Measurements from ENCODE around the gene TECR. TPM values are rescaled to one million over a fixed set of nuclear protein-coding genes. Genes with fewer than 3 reads are reported as not detected.

Gene TECR
- polyA plus RNA-seq, 3 donors, result 59.8 to 79.6 (median 76.7) TPM

DNA sequence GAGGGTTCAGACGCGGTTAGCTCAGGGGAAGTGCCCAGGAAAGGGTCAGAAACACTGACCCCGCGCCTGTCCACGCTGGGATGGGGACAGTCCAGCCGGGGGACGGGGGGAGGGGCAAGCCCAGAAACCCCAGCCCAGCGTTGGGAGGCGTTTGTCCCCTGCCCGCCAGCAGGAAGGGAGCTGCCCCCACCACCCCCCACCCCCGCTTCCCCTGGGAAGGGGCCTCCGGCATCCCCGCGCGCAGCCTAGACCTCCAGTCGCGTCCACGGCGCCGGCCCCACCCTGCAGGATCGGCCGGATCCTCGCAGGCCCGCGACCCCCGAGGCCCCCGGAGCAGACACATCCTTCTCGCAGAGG, 33.7 kb upstream of the TECR start:
- peaks cover 0 to 1% of the 10 kb centered on the region in 2 donors for H3K36me3 Mint-ChIP-seq
- peak overlapping the region; percentile 71 to 83 for H3K4me3 Mint-ChIP-seq
- Histone ChIP-seq H3K79me2 (ENCODE audit: insufficient read depth, low read length) (no peaks in the 10 kb centered on the region), H2AFZ (ENCODE audit: insufficient read depth, low read depth, low read length, poor library complexity, severe bottlenecking) (peak overlapping the region; percentile 90), H3K4me3 (replicated peaks in 1 of 3; ENCODE audit: low read depth in 2 of 3, low read length in 3 of 3) (peak overlapping the region; percentile 25 to 75 (median 55)), H3K27ac (ENCODE audit: low read depth in 1 of 2, low read length in 2 of 2) (no peak overlapping the region), H3K36me3 (replicated peaks in 1 of 2; ENCODE audit: control insufficient read depth in 1 of 2, insufficient read depth in 2 of 2, low read length in 2 of 2) (no peaks in the 10 kb centered on the region), H3K27me3 (ENCODE audit: control insufficient read depth in 2 of 2, insufficient read depth in 2 of 2, low read length in 2 of 2) (no peaks in the 10 kb centered on the region), H3K9me3 (replicated peaks in 1 of 2; ENCODE audit: control insufficient read depth in 1 of 2, insufficient read depth in 1 of 2, low read length in 2 of 2) (no peaks in the 10 kb centered on the region), H3K4me1 (ENCODE audit: control insufficient read depth in 1 of 2, insufficient read depth in 2 of 2, low read length in 2 of 2) (peaks cover 23 to 25% of the 10 kb centered on the region in 2 donors), H4K20me1 (ENCODE audit: insufficient read depth, low read length) (no peaks in the 10 kb centered on the region), H3K4me2 (replicated peaks; ENCODE audit: extremely low read depth, low read length, poor library complexity, severe bottlenecking) (peak overlapping the region; percentile 83), H3K9ac (ENCODE audit: insufficient read depth, low read length, poor library complexity, severe bottlenecking) (peak overlapping the region; percentile 36)
- intact Hi-C loops (cut with micrococcal nuclease), result loop anchor here in 1 of 2 donors (5.0 kb wide), 1 partner anchor 37 kb away; no protein-coding TSS in a partner anchor
- H3K4me1 Mint-ChIP-seq, result peaks cover 23% of the 10 kb centered on the region
- H3K27me3 Mint-ChIP-seq (ENCODE audit: low read depth in 3 of 3), result peaks cover 7 to 22% (median 11%) of the 10 kb centered on the region in 3 donors
- no peak for DNase-seq
- H3K9me3 Mint-ChIP-seq, result no peaks in the 10 kb centered on the region
- TF ChIP-seq, protein P1, sequence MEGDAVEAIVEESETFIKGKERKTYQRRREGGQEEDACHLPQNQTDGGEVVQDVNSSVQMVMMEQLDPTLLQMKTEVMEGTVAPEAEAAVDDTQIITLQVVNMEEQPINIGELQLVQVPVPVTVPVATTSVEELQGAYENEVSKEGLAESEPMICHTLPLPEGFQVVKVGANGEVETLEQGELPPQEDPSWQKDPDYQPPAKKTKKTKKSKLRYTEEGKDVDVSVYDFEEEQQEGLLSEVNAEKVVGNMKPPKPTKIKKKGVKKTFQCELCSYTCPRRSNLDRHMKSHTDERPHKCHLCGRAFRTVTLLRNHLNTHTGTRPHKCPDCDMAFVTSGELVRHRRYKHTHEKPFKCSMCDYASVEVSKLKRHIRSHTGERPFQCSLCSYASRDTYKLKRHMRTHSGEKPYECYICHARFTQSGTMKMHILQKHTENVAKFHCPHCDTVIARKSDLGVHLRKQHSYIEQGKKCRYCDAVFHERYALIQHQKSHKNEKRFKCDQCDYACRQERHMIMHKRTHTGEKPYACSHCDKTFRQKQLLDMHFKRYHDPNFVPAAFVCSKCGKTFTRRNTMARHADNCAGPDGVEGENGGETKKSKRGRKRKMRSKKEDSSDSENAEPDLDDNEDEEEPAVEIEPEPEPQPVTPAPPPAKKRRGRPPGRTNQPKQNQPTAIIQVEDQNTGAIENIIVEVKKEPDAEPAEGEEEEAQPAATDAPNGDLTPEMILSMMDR (IDR thresholded peaks at IDR 0.05), result no peak
- under 1% methylated on average over 18 of the region's 28 CpGs for WGBS (ENCODE audit: insufficient coverage)
- H3K27ac Mint-ChIP-seq, result peak overlapping the region in 1 of 7 donors; percentile 54

DNA sequence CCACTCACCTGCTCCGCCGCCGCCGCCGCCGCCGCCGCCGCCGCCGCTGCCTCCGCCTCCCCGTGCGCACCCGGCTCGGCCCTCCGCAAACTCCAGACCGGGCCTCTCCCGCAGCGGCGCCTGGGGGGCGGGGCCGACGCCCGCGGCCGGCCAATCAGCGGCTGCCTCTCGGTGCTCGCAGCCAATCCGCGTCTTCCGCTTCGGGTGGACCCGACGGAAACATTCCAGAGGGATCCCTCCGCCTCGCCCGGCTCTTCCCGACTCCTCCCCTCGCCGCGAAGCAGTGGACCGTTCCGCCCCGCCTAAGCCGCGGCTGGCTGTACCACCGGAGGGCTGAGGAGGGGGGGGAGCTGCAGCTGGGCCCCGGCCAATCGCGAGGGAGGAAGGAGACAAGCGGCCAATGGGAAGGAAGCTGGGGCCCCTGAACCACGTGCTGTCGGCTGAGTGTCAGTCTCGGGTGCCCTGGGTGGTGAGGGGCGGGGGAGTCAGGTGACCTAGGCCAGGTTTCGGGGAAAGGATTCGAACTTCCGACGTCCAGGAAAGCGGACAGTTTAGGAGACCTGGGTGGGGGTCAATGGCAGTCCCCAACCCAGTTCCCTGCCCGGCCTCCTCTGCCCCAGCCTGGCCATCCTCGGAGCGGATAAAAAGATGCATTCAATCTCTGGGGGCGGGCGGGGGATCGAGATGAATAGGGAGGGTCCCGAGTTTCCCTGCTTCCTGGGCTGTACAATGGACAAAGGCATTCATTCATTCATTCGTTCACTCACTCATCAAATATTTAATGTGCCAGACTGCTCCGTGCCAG, 33.2 kb upstream of the TECR start, which contains the start of gene GIPC1:
TSS of gene GIPC1 (minus strand) at position 99 of the 805 bp plus-strand sequence. CDS start 13,151 bp downstream, outside the sequence.
- no peaks in the 10 kb centered on the region for H4K20me1 ChIP-seq (ENCODE audit: insufficient read depth, low read length)
- H3K4me3 ChIP-seq (replicated peaks in 1 of 3; ENCODE audit: low read depth in 2 of 3, low read length in 3 of 3), result peak within 1 kb of the TSS; percentile 25 to 75 (median 55)
- H3K36me3 ChIP-seq (replicated peaks in 1 of 2; ENCODE audit: control insufficient read depth in 1 of 2, insufficient read depth in 2 of 2, low read length in 2 of 2), result no peaks in the 10 kb centered on the region
- peaks cover 23 to 25% of the 10 kb centered on the region in 2 donors for H3K4me1 ChIP-seq (ENCODE audit: control insufficient read depth in 1 of 2, insufficient read depth in 2 of 2, low read length in 2 of 2)
- peak within 1 kb of the TSS; percentile 36 for H3K9ac ChIP-seq (ENCODE audit: insufficient read depth, low read length, poor library complexity, severe bottlenecking)
- peak within 1 kb of the TSS; percentile 90 for H2AFZ ChIP-seq (ENCODE audit: insufficient read depth, low read depth, low read length, poor library complexity, severe bottlenecking)
- H3K27me3 Mint-ChIP-seq (ENCODE audit: low read depth in 3 of 3), result peaks cover 7 to 22% (median 11%) of the 10 kb centered on the region in 3 donors
- H3K4me3 Mint-ChIP-seq, result peak within 1 kb of the TSS; percentile 71 to 83
- 3% methylated on average over 60 of the region's 71 CpGs for WGBS (ENCODE audit: insufficient coverage)
- no peaks in the 10 kb centered on the region for H3K9me3 Mint-ChIP-seq
- DNase-seq, result peak; percentile 66 to 76 (median 67)
- peaks cover 23% of the 10 kb centered on the region for H3K4me1 Mint-ChIP-seq
- H3K36me3 Mint-ChIP-seq, result peaks cover 0 to 1% of the 10 kb centered on the region in 2 donors
- peak within 1 kb of the TSS; percentile 83 for H3K4me2 ChIP-seq (replicated peaks; ENCODE audit: extremely low read depth, low read length, poor library complexity, severe bottlenecking)
- no peaks in the 10 kb centered on the region for H3K9me3 ChIP-seq (replicated peaks in 1 of 2; ENCODE audit: control insufficient read depth in 1 of 2, insufficient read depth in 1 of 2, low read length in 2 of 2)
- TF ChIP-seq, protein P1 (IDR thresholded peaks at IDR 0.05), result no peak
- peak within 1 kb of the TSS in 3 of 7 donors; percentile 4 to 54 (median 35) for H3K27ac Mint-ChIP-seq
- intact Hi-C loops (cut with micrococcal nuclease), result loop anchor here in 1 of 2 donors (5.0 kb wide), 1 partner anchor 36 kb away; no protein-coding TSS in a partner anchor
- H3K27me3 ChIP-seq (ENCODE audit: control insufficient read depth in 2 of 2, insufficient read depth in 2 of 2, low read length in 2 of 2), result no peaks in the 10 kb centered on the region
- no peaks in the 10 kb centered on the region for H3K79me2 ChIP-seq (ENCODE audit: insufficient read depth, low read length)
- no peak within 1 kb of the TSS for H3K27ac ChIP-seq (ENCODE audit: low read depth in 1 of 2, low read length in 2 of 2)

All from CD14-positive monocyte (primary cell).